HG03060 (cell line): ENCODE data around the gene RBP2.
"Not testable (repeated sequence)": the region's sequence is repeated elsewhere in the genome, so short reads cannot be mapped to it uniquely, and the experiment has no call there.

Experiments
- ATAC-seq: cut with Tn5 transposase; IDR thresholded peaks from one replicate; pipeline ENCODE4 v1.9.1; 2021; ENCODE audit warnings: low read depth, moderate number of reproducible peaks; ENCODE audit not compliant: unreplicated experiment

RBP2 gene

DNA sequence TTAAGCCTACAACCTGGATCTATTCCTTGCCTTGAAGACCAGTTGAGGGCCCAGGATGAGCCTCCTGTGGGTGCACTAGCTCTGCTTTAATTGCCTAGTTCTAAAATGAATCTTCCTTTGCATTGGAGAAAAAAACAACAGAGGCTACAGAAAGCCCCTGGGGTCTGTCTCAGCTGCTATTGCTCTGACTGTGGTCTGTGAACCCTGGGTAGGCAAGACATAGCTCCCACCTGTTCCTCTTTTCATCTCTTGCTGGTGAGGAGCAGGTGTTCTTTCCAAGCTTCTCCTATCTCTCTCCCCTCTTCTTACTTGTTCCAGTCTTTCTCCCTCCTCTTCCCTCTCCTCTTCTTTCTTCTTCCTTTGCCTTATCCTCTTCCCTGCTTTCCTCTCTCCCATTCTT lies 28.8 kb downstream of the RBP2 start:
- ATAC-seq, result no peak

DNA sequence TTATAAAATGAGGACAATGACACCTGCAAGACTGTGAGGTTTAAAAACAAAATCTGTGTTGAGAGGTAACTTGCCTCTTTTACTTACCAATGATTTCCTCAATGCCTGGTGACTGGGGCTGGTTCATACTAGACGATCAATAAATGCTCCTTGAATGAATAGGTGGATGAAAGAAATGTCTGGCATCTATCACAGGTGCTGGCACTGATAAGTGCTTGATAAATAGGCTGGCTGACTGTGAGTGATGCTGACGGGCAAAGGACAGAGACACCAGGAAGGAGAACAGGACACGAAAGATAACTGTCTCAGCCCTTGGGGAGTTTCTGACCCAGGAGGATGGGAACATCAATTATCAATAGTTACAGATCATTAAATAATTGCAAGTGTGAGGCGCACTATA lies 31.9 kb downstream of the RBP2 start:
- ATAC-seq, result no peak

DNA sequence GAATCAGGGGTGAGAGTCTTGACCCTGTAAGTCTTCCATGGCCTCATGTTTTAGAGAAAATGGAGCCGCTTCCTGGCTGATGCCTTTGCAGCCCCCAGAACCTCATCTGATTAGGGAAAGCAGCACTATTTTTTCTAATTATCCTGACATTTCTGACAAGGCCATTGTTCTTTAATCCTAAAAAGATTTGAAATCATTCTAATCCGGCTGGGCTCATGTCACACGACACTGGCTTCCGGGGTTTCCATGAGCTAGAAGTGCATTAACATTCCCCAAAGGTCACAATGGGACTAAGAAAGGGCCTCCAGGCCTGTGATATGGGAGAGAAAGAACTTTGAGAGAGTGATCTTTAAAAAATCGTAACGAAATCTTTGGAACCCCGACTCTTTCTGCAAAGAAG lies 33.1 kb downstream of the RBP2 start:
- ATAC-seq, result no peak

DNA sequence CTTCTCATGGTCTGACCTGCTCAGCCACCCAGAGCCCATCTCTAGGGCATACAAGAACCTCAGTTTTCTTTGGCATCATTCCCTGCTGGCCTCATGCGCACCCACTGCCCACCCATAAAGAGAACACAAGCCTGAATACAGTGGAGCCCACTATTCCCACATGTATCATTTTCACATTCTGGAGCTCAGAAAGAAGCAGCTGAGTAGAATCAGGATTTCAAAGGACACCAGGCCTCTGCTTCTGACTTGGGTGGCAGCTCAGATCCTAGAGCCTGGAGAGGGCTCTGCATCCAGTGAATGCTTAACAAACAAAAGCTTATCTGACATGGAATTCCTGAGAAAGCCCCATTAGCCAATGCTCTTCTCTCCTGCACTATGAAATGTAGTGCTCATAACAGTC lies 34.7 kb downstream of the RBP2 start:
- ATAC-seq, result no peak

DNA sequence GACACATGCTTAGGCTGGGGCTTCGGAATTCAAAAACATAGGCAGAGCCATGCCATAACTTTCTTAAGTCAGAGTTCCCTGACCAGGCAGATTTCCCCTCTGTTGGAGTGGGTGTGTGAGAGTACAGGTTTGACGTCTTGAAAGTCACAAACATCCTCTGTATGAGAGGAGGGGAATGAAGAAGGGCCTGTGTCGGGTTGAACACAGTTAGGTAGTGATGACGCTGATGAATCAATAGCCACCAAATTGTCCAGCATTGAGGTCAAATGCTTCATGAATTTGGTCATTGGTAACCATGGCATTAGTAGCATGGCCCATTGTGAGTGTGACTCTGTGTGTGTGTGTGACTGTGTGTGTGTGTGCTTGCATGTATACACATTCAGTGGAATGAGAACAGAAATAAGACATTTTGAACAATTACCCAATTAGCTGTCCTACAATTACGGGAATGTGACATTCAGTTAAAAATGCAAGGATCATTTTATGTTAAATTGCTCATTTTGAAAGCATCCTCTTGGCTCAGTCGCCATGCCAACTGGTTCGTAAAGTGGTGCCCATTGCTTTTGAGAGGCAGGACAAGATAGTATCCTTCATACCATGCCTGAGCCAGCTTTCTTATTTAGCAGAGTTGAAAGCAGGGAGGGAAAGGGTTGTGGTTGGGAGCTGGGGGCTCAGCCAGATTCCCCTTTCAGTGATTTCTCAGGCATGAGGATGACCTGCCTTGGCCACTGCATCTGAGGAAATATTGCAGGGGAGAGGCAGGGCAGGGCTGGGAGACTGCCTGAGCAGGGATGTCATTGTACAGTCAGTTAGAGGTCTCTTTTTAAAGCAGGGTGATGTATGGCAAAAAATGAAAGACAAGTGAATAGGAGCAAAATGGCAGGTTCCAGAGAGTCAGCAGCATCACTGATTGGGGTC lies 35.4 kb downstream of the RBP2 start:
- ATAC-seq, result no peak

DNA sequence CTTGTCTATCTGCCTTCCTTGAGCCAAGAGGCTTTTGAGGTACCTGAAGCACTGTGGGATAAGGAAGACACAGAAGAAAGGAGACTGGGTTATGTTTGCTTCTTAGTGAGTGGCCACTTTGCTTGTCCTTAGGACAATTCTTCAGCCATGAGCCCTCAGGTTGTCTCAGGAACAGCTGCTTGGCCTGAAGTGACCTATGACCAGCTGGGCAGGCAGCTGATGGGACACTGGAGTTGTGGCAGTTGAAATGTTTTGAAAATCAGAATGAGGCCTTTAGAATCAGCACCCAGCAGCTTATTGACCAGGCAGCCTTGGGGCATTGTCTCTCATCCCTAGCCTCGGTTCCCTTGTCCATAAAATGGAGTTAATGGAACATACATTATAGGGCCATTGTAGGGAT lies 37.0 kb downstream of the RBP2 start:
- no peak for ATAC-seq

DNA sequence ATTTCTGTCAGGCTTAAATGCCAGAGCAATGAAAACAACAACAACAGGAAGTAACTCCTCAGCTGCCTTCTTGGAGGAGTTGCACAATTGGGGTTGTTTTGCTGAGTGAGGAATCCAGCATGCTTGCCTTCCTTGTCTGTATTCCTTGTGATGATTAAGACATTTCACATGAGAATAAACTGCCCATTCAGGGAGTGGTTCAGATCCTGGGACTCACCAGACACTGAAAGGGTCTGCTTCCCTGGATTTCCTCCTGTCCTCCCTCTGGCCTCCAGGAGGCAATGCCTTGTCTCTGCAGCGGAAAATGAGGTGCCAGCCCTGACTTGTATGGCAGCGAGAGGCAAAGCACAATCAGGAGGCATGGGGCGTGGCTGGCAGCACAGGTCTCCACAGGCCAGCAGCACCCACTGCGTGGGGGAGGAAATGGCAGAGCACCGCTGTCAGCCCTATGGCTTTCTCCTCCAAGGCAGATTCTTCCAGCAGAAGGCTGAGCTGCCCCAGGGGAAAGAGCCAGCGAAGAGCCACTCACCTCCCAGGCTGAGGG lies 41.5 kb downstream of the RBP2 start:
- no peak for ATAC-seq

DNA sequence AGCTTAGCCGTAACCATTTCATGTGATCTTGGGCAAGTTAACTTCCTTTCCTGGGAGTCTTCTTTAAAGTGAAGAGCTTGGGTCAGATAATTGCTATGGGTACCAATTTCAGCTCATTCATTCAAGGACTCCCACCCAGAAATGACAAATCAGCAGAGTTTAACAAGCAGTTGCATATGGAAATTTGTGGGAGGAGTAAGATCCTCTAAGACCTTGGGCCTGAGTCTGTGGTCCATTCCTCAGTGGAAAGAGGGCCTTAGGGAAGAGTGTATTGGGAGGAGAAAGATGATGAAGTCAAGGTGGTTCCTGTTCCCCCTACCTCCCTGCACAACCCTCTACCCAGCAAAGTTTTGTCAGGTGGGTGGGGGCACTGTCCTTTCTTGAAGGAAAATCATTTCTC lies 42.1 kb downstream of the RBP2 start:
- ATAC-seq, result no peak

DNA sequence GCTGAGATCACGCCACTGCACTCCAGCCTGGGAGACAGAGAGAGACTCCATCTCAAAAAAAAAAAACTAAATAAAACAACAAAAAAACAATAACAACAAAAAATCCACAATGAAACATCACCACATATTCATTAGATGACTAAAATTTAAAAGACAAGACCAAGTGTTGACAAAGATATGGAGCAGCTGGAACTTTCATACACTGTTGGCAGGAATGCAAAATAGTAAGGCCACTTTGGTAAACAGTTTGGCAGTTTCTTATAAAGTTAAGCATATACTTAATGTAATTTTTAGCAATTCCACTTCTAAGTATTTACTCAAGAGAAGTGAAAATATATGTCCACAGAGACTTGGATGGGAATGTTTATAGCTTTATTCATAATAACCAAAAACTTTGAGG lies 43.2 kb downstream of the RBP2 start:
- no peak for ATAC-seq

DNA sequence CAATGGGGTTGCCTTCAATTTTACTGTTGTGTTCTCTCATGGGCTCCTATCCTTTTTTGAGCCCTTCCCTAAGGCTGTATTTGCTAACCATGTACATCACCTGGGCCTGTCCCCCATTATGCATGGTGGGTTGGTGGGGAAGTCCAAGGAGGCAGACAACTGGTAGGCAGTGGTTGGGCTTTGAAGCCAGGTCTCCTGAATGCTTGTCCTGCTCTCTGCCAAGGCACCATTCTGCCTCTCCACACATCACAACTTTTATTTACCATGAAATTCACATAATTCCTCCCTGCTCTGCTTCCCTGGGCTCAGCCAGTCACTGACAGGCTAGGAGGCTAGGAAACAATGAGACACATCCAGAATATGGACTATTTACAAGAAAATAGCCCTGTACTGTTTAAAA lies 45.8 kb downstream of the RBP2 start:
- no peak for ATAC-seq

DNA sequence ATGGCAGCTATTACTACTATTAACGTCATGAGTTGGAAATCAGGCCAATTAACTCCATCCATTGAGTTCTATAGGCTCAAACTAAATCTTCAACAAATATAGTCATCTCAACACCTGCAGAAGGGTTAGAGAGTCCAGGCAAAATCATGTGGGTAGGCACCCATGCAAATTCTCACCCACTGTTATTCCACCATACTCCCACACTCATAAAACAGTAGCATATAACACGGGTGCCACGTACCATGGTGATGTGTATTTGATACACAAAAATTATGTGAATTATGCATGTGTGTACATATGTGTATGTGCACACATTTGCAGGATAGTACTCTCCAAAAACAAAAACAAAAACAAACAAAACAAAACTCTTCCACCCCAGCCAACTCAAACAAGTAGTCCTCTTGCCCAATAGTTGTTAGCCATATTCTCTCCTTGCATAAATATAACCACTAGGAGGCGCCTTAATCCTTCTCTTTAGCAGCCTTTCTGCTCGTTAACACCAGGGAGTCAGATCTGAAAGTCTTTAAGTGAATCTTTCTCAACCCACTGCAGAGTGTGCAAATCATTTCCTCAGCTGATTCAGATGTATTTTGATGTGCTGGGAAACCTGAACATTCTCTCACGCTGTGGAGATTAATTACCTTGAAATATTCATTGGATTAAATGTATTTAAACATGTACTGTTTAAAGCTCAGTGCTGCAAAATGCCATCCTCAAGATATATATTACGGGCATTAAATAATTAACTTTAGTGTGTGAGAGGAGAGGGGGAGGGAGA lies 48.8 kb downstream of the RBP2 start:
- no peak for ATAC-seq

DNA sequence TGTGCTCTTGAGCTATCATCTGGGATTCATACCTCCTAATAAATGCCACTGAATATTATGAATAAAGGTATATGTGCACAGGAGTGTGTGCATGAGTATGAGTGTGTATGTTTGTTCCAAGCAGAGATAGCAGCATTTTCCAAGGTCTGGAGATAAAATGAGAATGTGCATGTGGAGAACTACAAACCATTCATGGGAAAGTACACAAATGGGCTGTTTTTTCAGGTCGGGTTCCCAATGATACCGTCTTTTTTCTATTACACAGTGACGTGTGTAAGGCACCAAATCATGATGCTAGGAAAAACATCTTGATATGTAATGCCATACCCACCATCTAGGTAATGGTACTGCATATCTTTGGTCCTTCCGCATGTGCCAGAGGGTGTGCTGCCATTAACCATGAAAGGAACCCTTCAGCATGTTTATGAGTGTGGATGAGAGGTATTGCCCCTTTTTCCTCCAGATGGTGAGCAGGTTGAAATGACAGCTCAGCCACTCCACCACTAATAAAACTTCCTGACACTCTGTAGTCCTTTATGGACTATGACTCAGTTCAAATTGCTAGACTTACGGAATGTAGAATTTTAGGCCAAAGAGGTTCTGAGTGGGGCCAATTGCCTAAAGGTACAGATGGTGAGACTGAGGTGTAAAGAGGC lies 50.4 kb downstream of the RBP2 start:
- no peak for ATAC-seq

DNA sequence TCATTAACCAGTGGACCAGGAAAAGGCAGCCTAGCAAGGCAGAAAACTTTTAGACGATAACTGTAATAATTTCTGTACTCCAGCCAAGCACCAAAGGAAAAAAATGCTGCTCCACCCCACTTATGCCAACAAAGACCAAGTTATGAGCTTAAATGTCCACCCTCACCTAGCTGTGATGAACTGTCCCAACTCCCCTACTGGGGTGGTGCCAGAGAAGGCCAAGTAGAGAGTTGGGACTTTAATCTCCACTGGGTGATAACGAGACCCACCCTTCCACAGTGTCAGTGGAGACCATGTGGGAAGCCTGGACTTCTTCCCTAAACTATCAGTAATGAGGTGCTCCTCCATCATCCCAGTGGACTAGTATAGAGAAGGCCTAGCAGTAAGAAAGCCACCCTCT lies 53.1 kb downstream of the RBP2 start:
- ATAC-seq, result no peak

DNA sequence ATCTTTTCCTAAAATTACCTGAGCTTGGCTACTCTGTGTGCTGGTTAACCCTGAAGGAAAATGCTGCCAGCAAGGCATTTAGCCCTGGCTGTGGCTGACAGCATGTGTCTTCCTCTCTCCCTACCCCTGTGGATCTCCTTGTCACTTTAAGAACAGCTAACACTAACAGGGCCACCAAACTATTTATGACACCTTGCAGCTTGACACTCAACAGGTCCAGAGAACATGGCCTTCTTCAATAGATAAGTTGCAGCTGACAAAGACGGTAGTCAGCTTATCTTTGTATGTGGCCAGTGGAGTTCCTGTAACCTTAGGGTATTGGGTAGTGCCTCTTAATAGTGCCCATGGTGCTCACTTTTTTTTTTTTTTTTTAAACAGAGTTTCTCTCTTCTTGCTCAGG lies 54.9 kb downstream of the RBP2 start:
- no peak for ATAC-seq

DNA sequence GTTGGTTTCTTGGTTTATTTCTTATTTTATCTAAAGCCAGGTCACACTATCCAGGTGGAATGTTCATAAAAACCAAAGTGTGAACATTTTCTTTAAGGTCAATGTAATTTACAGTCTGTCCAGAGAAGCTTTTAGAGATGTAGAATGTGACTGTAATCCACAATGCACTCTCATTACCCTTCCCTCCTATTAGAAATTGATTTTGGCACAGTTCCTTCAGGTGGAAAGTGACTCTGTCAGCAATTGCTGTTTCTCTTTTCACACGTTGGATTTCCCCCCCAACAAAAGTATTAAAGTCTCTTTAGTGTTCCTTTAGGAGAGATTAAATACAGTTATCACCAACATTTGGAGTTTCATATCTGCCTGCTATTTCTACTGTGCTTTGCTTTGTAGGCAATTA lies 55.3 kb downstream of the RBP2 start:
- ATAC-seq, result no peak

DNA sequence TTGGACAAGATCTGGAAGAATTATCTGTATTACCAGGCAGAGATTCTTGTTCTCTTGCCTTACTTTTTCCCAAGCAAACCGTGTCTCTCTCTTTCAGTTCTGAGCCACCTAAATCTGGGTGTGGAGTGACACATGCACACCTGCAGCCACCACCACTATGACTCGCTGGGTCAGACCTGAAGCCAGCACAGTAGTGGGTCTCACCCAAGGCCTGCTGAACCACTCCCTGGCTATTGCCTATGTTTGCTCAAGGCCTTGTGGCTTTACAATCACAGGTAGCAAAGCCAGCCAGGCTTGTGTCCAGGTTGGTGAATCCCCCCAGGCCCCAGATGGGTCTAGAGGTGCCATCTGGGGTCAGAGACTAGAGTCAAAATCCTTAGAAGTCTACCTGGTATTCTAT lies 58.2 kb downstream of the RBP2 start:
- no peak for ATAC-seq

DNA sequence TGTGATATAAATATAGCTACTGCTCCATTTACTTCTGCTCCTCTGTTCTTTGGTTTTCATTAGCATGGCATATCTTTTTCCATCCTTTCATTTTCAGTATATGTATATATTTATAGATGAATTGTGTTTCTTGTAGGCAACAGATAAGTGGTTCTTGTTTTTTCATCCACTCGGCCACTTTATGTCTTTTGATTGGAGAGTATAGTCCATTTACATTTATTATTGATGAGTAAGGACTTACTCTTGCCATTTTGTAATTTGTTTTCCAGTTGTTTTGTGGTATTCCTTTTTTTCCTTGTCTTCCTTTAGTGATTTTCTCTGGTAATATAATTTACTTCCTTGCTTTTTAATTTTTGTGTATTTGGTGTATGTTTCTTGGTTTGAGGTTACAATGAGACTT lies 60.0 kb downstream of the RBP2 start:
- no peak for ATAC-seq

DNA sequence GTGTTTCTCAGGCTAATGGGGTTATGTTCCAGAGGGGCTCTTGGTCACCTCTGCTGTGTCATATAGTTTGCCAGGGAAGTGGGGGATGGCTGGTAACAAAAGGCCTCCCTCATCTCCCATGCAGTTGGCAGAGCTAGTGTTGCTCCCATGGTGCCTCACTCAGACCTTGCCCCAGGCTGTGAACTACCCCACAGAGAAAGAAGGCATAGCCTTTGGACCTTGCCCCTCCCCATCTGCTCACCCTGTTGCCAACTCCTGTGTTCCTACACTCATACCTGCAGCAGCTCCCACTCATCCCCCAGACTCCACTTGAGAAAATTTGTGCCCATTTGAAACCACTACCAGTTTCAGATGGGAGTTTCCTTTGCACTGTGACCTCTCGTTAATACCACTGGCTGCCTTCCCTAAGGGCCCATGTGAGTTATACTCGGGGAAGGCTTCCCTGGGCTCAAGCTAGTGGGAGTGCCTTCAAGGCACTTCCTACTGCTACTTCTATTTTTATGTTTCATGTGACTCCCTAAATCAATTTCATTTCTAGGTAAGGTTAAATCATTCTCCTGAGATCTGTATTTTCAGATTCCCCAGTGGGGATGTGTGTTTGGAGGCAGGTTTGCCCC lies 61.6 kb downstream of the RBP2 start:
- no peak for ATAC-seq

DNA sequence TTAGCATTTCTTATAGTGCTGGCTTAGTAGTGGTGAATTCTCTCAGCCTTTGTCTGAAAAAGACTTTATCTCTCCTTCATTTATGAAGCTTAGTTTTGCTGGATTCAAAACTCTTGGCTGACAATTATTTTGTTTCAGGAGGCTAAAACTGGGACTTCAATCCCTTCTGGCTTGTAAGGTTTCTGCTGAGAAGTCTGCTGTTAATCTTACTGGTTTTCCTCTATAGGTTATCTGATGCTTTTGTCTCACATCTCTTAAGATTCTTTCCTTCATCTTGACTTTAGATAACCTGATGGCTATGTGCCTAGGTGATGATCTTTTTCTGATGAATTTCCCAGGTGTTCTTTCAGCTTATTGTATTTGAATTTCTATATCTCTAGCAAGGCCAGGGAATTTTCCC lies 63.4 kb downstream of the RBP2 start:
- not testable (repeated sequence) for ATAC-seq
